SK-N-SH (cell line): ENCODE data around the gene CBR1. TPM values are rescaled to one million over a fixed set of nuclear protein-coding genes. Genes with fewer than 3 reads are reported as not detected.
"Not testable (repeated sequence)": the region's sequence is repeated elsewhere in the genome, so short reads cannot be mapped to it uniquely, and the experiment has no call there.

ENCODE experiments used
- CTCF ChIA-PET: fragments of 300-600, 350-600 bp; formaldehyde crosslinking; extraction: SDS; loops from one replicate; lab custom pipeline; 2021; lab: Yijun Ruan, JAX
- POLR2A ChIA-PET: fragments of 350-600 bp; sonication (Branson Sonifier 250); formaldehyde crosslinking; extraction: SDS; loops from one replicate; lab custom pipeline; 2020; ENCODE audit warnings: antibody characterized with exemption, inconsistent platforms; lab: Yijun Ruan, JAX
- DNase-seq: peaks from one replicate; pipeline ENCODE4 v3.0.0; 2012
- H2AFZ ChIP-seq: fragments of 200-600 bp; sonication (generic); 2 replicates; pipeline ENCODE4 v1.8.1; 2016; ENCODE audit warnings: antibody characterized with exemption, mild to moderate bottlenecking, low read depth
- H3F3A ChIP-seq: fragments of 200-600 bp; sonication (generic); replicated peaks from 2 replicates; pipeline ENCODE3; 2016; ENCODE audit warnings: antibody characterized with exemption, mild to moderate bottlenecking; ENCODE audit not compliant: insufficient read depth
- H3K27ac ChIP-seq, 2 experiments: fragments of 200-500 bp in 1 of 2; fragments of 200-600 bp in 1 of 2; sonication (Bioruptor generic) in 1 of 2; sonication (generic), shearing (Covaris generic) in 1 of 2; 2 replicates each; pipeline versions ENCODE4 v1.5.1 to v1.6.1; 2014 to 2016; ENCODE audit warnings: low read depth in 2 of 2, inconsistent platforms in 1 of 2, low read length in 1 of 2, mild to moderate bottlenecking in 1 of 2, mixed read lengths in 1 of 2
- H3K27me3 ChIP-seq: fragments of 200-600 bp; sonication (generic), shearing (Covaris generic); 2 replicates; pipeline ENCODE4 v1.6.1; 2016; ENCODE audit warnings: mixed run types; ENCODE audit not compliant: insufficient read depth
- H3K36me3 ChIP-seq, 2 experiments: fragments of 200-500 bp in 1 of 2; fragments of 200-600 bp in 1 of 2; sonication (Bioruptor generic) in 1 of 2; sonication (generic) in 1 of 2; replicated peaks in 1 of 2; 2 replicates each; pipeline versions ENCODE3 to v1.5.1; 2014 to 2016; ENCODE audit warnings: low read length in 1 of 2, mild to moderate bottlenecking in 1 of 2; ENCODE audit not compliant: insufficient read depth in 2 of 2, control insufficient read depth in 1 of 2
- H3K4me1 ChIP-seq, 2 experiments: fragments of 200-500 bp in 1 of 2; fragments of 200-600 bp in 1 of 2; sonication (Bioruptor generic) in 1 of 2; sonication (generic), shearing (Covaris generic) in 1 of 2; 2 replicates each; pipeline versions ENCODE4 v1.5.1 to v1.6.1; 2014 to 2016; ENCODE audit warnings: low read depth in 1 of 2, low read length in 1 of 2, mixed run types in 1 of 2; ENCODE audit not compliant: insufficient read depth in 2 of 2, control insufficient read depth in 1 of 2
- H3K4me2 ChIP-seq: fragments of 200-600 bp; sonication (generic), shearing (Covaris generic); 2 replicates; pipeline ENCODE4 v1.6.1; 2017; ENCODE audit warnings: mixed run types
- H3K4me3 ChIP-seq, 2 experiments: fragments of 200-500 bp in 1 of 2; fragments of 200-600 bp in 1 of 2; sonication (Bioruptor generic) in 1 of 2; sonication (generic), shearing (Covaris generic) in 1 of 2; 2 replicates each; pipeline versions ENCODE4 v1.5.1 to v1.8.1; 2014 to 2016; ENCODE audit warnings: low read depth in 2 of 2, inconsistent platforms in 1 of 2, low read length in 1 of 2, mild to moderate bottlenecking in 1 of 2, mixed read lengths in 1 of 2, moderate library complexity in 1 of 2
- H3K79me2 ChIP-seq: fragments of 200-600 bp; sonication (generic); 2 replicates; pipeline ENCODE4 v1.8.1; 2017; ENCODE audit warnings: mild to moderate bottlenecking; ENCODE audit not compliant: insufficient read depth
- H3K9ac ChIP-seq: fragments of 200-600 bp; sonication (generic); 2 replicates; pipeline ENCODE4 v1.6.1; 2017; ENCODE audit warnings: mixed run types
- H3K9me2 ChIP-seq: fragments of 200-600 bp; sonication (generic); 2 replicates; pipeline ENCODE4 v1.6.1; 2017; ENCODE audit warnings: mixed run types
- H3K9me3 ChIP-seq: fragments of 200-600 bp; sonication (generic); 2 replicates; pipeline ENCODE4 v1.6.1; 2017; ENCODE audit warnings: mixed run types, mild to moderate bottlenecking, moderate library complexity
- H4K20me1 ChIP-seq: fragments of 200-600 bp; sonication (generic); 2 replicates; pipeline ENCODE4 v1.6.1; 2017; ENCODE audit warnings: mild to moderate bottlenecking, mixed run types; ENCODE audit not compliant: insufficient read depth
- ELF1 ChIP-seq: IDR thresholded peaks from 2 replicates; pipeline ENCODE4 v1.4.0; 2012
- EP300 ChIP-seq, 2 experiments: IDR thresholded peaks; 2 replicates each; pipeline versions ENCODE4 v1.4.0 to v1.6.1; 2012; ENCODE audit warnings: borderline replicate concordance in 1 of 2, low read depth in 1 of 2, low read length in 1 of 2
- GATA2 ChIP-seq: sonication (generic); formaldehyde crosslinking; IDR thresholded peaks from 2 replicates; pipeline ENCODE4 v1.5.0; 2020; ENCODE audit warnings: mild to moderate bottlenecking, missing genetic modification reagents
- NFIC ChIP-seq: IDR thresholded peaks from 2 replicates; pipeline ENCODE4 v1.4.0; 2012; ENCODE audit warnings: borderline replicate concordance
- NRF1 ChIP-seq: IDR thresholded peaks from 2 replicates; pipeline ENCODE4 v1.6.1; 2012; ENCODE audit warnings: low read depth, mild to moderate bottlenecking, low read length
- POLR2AphosphoS5 ChIP-seq: IDR thresholded peaks from 2 replicates; pipeline ENCODE4 v1.6.1; 2012; ENCODE audit warnings: low read depth, low read length
- RCOR1 ChIP-seq: fragments of 150-350 bp; IDR thresholded peaks from 2 replicates; pipeline ENCODE4 v1.6.1; 2017; ENCODE audit warnings: antibody characterized with exemption, low read length
- SIN3A ChIP-seq: IDR thresholded peaks from 2 replicates; pipeline ENCODE4 v1.6.1; 2012; ENCODE audit warnings: low read depth, mild to moderate bottlenecking, low read length, moderate library complexity, borderline replicate concordance
- TAF1 ChIP-seq: IDR thresholded peaks from 2 replicates; pipeline ENCODE4 v1.6.1; 2012; ENCODE audit warnings: low read depth, mild to moderate bottlenecking, low read length, moderate library complexity, borderline replicate concordance
- TCF12 ChIP-seq: IDR thresholded peaks from 2 replicates; pipeline ENCODE4 v1.4.0; 2012
- TEAD4 ChIP-seq: IDR thresholded peaks from 2 replicates; pipeline ENCODE4 v1.4.0; 2012; ENCODE audit warnings: mild to moderate bottlenecking, borderline replicate concordance; ENCODE audit not compliant: insufficient read depth
- WGBS: methylation state at CpG from one replicate; pipeline ENCODE4 v1.1.6; 2017; ENCODE audit warnings: low lambda C conversion rate; 5-methylcytosine and 5-hydroxymethylcytosine counted together
- polyA plus RNA-seq, 3 experiments: library from polyadenylated mRNA; depleted of rRNA; stranded (reverse); fragments of >200 nt; gene quantifications; 2 replicates each; pipeline ENCODE4 v1.2.3, GENCODE V29; 2012
- TF ChIP-seq, protein P1 (sequence below): IDR thresholded peaks from 2 replicates; pipeline ENCODE4 v1.4.0; 2012; ENCODE audit warnings: low read depth, borderline replicate concordance
- TF ChIP-seq, protein P2 (sequence below): IDR thresholded peaks from 2 replicates; pipeline ENCODE4 v1.4.0; 2012; ENCODE audit warnings: low read depth
- TF ChIP-seq, protein P3 (sequence below): IDR thresholded peaks from 2 replicates; pipeline ENCODE4 v1.6.1; 2012; ENCODE audit warnings: mild to moderate bottlenecking, low read depth, low read length, moderate library complexity
- TF ChIP-seq, protein P4 (sequence below): IDR thresholded peaks from 2 replicates; pipeline ENCODE4 v1.4.0; 2012; ENCODE audit warnings: low read depth, borderline replicate concordance

The CBR1 gene
- polyA plus RNA-seq, 1 of the 3 experiments (the other 2 are of a cell fraction) = 136 TPM

GRCh38 chr21:36099695-36100211 is 29.9 kb downstream of the CBR1 start:
- DNase-seq, H3K4me3 ChIP-seq, H3K4me2 ChIP-seq, H3F3A ChIP-seq, H3K27me3 ChIP-seq, H4K20me1 ChIP-seq, H2AFZ ChIP-seq, H3K9me2 ChIP-seq, H3K9ac ChIP-seq, H3K9me3 ChIP-seq, H3K79me2 ChIP-seq, H3K4me1 ChIP-seq, POLR2A ChIA-PET, H3K27ac ChIP-seq, H3K36me3 ChIP-seq: not testable (repeated sequence)
- CTCF ChIA-PET = interaction anchor here (2.0 kb wide), 1 partner anchor 26 kb away, joined by 8 read pairs; no protein-coding TSS in a partner anchor
- WGBS = 67% methylated on average over 10 of the region's 13 CpGs

DNA sequence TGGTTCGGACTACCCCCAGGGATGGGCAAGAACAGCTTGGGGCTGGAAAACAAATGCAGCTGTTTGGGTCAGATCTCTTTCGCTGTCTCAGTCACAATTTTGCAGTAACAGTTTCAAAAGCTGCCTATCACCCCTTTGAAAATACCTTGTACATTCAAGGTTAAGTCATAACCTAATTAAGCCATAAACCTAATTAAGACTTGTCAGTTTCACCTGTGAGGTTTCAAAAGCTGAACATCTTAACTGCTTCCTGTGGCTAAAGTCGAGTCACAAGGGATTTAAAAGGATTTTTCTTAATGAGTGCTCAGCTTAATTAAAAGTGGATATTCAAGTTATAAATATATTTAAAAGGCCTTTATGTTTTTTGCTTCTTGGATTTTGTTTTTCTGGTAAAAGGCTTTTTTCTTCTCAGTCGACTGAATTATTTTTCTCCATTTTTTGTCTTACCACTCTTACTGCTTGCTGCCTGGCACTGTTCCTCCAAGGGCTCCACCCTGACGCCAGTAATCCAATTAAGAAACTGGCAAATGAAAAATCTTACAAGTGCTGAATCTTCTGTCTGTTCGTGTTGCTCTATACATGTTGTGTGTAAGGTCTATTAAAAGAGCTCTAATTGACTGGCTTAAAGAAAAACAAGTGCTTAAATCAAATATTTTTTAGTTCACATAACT is 31.3 kb downstream of the CBR1 start:
- DNase-seq = no peak

DNA sequence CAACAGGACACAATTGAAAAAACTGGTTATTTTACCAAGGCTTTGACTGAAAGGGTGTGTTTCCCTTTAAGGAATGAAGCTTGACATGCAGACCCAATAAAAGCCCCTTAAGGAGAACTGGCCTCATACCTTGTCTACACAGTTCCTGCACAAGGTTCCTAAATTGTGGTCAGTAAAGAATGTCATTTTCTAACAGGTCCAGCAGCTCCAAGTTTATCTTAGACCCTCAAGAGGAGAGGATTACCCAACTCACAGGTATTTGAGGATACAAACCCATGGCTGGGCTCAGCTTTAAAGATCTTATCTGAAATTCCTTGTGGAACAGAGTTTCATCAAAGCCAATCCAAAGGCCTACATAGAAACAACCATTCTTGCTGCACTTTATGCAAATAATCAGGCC is 33.6 kb downstream of the CBR1 start:
- POLR2A ChIA-PET = no interaction called here
- TF ChIP-seq GATA2 (CRISPR knock-in tag) = no peak
- no peak for TF ChIP-seq EP300 (IDR thresholded peaks at IDR 0.05; ENCODE audit: borderline replicate concordance in 1 of 2, low read depth in 1 of 2, low read length in 1 of 2)
- TF ChIP-seq, protein P1, sequence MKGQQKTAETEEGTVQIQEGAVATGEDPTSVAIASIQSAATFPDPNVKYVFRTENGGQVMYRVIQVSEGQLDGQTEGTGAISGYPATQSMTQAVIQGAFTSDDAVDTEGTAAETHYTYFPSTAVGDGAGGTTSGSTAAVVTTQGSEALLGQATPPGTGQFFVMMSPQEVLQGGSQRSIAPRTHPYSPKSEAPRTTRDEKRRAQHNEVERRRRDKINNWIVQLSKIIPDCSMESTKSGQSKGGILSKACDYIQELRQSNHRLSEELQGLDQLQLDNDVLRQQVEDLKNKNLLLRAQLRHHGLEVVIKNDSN = no peak
- TF ChIP-seq, protein P2, sequence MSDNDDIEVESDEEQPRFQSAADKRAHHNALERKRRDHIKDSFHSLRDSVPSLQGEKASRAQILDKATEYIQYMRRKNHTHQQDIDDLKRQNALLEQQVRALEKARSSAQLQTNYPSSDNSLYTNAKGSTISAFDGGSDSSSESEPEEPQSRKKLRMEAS = no peak
- no peak for TF ChIP-seq NRF1
- TF ChIP-seq TAF1 = no peak
- TF ChIP-seq, protein P3, sequence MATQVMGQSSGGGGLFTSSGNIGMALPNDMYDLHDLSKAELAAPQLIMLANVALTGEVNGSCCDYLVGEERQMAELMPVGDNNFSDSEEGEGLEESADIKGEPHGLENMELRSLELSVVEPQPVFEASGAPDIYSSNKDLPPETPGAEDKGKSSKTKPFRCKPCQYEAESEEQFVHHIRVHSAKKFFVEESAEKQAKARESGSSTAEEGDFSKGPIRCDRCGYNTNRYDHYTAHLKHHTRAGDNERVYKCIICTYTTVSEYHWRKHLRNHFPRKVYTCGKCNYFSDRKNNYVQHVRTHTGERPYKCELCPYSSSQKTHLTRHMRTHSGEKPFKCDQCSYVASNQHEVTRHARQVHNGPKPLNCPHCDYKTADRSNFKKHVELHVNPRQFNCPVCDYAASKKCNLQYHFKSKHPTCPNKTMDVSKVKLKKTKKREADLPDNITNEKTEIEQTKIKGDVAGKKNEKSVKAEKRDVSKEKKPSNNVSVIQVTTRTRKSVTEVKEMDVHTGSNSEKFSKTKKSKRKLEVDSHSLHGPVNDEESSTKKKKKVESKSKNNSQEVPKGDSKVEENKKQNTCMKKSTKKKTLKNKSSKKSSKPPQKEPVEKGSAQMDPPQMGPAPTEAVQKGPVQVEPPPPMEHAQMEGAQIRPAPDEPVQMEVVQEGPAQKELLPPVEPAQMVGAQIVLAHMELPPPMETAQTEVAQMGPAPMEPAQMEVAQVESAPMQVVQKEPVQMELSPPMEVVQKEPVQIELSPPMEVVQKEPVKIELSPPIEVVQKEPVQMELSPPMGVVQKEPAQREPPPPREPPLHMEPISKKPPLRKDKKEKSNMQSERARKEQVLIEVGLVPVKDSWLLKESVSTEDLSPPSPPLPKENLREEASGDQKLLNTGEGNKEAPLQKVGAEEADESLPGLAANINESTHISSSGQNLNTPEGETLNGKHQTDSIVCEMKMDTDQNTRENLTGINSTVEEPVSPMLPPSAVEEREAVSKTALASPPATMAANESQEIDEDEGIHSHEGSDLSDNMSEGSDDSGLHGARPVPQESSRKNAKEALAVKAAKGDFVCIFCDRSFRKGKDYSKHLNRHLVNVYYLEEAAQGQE = no peak
- TF ChIP-seq NFIC = no peak

More for the DNA sequence above, 31.3 kb downstream of the CBR1 start:
- Histone ChIP-seq H3K9ac (no peak overlapping the region), H3K27me3 (no peaks in the 10 kb centered on the region; the same call in 1 of the 2 replicates), H4K20me1 (no peaks in the 10 kb centered on the region), H2AFZ (no peak overlapping the region), H3K9me3 (no peaks in the 10 kb centered on the region), H3K4me3 (no peak overlapping the region), H3K36me3 (no peaks in the 10 kb centered on the region), H3F3A (no peaks in the 10 kb centered on the region), H3K4me2 (no peak overlapping the region), H3K27ac (no peak overlapping the region), H3K79me2 (no peaks in the 10 kb centered on the region), H3K4me1 (no peaks in the 10 kb centered on the region), H3K9me2 (no peaks in the 10 kb centered on the region)
- CTCF ChIA-PET = interaction anchor here (1.1 to 2.0 kb wide), 3 partner anchors 11 to 25 kb away, joined by 6 to 9 read pairs (median 8); no protein-coding TSS in a partner anchor
- TF ChIP-seq, protein P4, sequence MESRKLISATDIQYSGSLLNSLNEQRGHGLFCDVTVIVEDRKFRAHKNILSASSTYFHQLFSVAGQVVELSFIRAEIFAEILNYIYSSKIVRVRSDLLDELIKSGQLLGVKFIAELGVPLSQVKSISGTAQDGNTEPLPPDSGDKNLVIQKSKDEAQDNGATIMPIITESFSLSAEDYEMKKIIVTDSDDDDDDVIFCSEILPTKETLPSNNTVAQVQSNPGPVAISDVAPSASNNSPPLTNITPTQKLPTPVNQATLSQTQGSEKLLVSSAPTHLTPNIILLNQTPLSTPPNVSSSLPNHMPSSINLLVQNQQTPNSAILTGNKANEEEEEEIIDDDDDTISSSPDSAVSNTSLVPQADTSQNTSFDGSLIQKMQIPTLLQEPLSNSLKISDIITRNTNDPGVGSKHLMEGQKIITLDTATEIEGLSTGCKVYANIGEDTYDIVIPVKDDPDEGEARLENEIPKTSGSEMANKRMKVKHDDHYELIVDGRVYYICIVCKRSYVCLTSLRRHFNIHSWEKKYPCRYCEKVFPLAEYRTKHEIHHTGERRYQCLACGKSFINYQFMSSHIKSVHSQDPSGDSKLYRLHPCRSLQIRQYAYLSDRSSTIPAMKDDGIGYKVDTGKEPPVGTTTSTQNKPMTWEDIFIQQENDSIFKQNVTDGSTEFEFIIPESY = no peak
- TF ChIP-seq ELF1 (no peak), SIN3A (no peak), RCOR1 (no peak), EP300 (IDR thresholded peaks at IDR 0.05; ENCODE audit: borderline replicate concordance in 1 of 2, low read depth in 1 of 2, low read length in 1 of 2) (no peak), GATA2 (CRISPR knock-in tag) (no peak), POLR2AphosphoS5 (no peak), TEAD4 (no peak), TCF12 (no peak)
- POLR2A ChIA-PET = no interaction called here
- WGBS = 41% methylated on average over 6 of the region's 6 CpGs

More for the DNA sequence above, 33.6 kb downstream of the CBR1 start:
- H3F3A ChIP-seq = no peaks in the 10 kb centered on the region
- CTCF ChIA-PET = interaction anchor here (1.1 to 3.0 kb wide), 5 partner anchors 9 to 38 kb away, joined by 3 to 11 read pairs (median 4); no protein-coding TSS in a partner anchor
- H2AFZ ChIP-seq = no peak overlapping the region
- H3K79me2 ChIP-seq = no peaks in the 10 kb centered on the region
- H3K9ac ChIP-seq = no peak overlapping the region
- H3K27me3 ChIP-seq = no peaks in the 10 kb centered on the region; the same call in 1 of the 2 replicates
- H3K4me3 ChIP-seq = no peak overlapping the region
- H3K4me1 ChIP-seq = no peaks in the 10 kb centered on the region
- H3K36me3 ChIP-seq = no peaks in the 10 kb centered on the region
- H3K4me2 ChIP-seq = no peak overlapping the region
- H3K9me2 ChIP-seq = no peaks in the 10 kb centered on the region
- no peak overlapping the region for H3K27ac ChIP-seq
- no peaks in the 10 kb centered on the region for H4K20me1 ChIP-seq
- H3K9me3 ChIP-seq = no peaks in the 10 kb centered on the region
- DNase-seq = no peak
